ENCODE data around the gene PLEKHH2. TPM values are rescaled to one million over a fixed set of nuclear protein-coding genes. Genes with fewer than 3 reads are reported as not detected.
"Not testable (repeated sequence)": the region's sequence is repeated elsewhere in the genome, so short reads cannot be mapped to it uniquely, and the experiment has no call there.

PLEKHH2 gene
- total RNA-seq, 1 donor from 2014 or later = 1.6 TPM

DNA sequence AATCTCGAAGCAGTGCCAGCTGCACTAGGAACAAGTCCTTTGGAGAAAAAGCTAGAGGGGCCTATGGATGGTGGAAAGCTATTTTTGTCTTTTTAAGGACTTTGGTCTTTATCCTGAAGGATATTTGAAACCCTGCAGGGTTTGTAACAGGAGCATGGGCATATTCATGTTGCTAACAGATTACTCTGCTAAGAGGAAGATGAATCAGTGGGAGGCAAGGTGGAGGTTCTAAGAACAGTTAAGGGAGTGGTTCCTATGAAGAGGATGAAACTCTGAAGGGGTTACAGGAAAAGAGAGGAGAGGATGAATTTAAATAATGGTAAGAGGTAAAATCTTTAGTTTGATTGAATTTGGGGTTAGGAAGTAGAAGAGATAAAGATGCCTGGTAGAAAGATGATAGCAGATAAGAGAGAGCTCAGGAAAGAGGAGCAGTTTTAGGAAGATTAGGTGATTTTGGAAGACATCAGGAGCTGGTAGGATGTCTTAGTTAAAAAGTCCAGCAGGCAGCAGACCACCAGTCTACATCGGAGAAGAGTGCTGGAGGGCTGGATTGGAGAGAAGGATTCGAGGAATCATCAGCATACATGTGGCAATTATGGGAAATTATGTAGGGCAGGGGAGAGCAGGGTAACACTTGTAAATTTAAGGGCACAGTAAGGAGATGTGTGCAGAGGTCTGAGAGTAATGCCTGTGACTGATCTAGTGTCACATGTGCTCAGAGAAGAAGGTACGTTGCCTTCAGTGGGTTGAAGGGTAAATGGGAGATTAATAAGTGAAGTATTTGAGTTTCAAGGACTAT, 78.4 kb downstream of the PLEKHH2 start:
- ATAC-seq = no peak
- DNase-seq (ENCODE audit: low spot score) = no peak

DNA sequence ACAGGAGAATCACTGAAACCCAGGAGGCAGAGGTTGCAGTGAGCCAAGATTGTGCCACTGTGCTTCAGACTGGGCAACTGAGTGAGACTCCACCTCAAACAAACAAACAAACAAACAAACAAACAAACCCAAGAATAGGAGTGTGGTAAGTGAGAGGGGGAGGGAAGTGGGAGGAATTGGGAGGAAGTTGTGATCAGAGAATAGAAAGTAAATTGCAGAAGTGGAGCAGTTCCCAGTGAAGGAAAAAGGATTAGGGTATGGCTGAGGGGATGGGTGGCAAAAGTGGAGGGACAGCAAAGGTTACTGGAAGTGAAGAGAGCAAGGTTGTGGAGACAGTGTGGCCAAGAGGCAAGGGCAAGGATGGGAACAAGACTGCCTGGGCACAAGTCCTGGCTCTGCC, 80.3 kb downstream of the PLEKHH2 start:
- DNase-seq (ENCODE audit: low spot score) (no peak), ATAC-seq (no peak)

DNA sequence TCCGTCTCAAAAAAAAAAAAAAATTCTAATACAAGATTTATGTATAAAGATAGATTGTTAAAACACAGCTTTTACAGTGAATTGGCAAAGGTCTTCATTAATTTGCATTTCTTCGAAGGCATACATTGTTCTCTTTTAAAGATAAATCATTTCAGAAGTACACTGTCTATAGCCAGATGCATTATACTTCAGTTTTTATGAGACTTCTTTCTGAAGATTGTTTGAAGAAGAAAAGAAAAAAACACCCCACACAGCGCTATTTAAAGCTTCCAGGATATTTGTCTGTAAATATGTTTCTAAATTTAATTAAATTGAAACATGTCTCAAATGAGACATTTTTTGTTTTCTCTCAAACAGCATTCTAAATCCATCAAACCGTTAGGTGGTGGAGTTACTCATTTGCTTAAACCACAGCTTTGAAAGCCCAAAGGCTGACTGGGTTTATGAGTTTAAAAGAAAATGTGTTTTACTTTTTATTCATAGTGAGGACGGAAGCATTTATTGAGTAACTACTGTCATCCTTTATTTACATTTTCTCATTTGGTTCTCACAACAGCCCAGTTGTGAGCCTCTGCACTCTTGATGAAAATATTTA, 81.6 kb downstream of the PLEKHH2 start:
- DNase-seq (ENCODE audit: low spot score) (no peak), ATAC-seq (no peak)

DNA sequence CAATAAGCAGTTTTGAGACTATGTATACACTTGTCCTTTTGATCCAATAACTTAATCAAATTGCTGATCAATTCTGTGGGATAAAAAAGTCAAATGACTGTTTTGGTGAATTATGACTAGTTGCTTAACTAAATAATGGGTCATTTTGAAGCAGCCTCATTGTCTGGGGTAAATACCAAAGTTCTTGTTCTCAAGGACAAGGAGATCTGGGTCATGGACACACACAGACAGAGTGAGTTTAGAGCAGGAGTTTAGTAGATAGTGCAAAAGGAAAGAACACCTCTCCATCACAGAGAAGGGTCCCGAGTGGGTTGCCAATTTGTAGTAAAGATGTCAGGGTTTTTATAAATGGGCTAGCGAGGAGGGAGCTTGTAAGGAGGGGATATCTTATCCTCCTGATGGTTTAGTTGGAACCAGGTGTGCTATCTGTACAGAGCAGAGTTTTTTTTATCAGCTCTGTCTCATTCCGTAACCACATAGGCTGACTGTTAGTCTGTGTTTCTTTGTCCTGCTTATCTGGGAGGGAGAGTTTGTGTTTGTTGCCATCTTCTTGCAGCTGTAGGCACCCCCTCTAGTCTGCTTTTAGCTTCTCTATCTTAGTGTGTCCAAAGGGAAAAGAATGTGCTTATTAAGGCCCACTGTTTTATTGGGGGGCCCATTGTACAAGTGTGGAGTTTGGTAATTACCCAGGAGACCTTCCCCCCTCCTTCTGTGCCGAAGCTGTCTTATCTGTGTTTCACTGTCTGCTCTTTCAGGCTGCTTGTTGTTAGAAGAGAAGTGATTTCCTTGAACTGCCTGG, 87.9 kb downstream of the PLEKHH2 start:
- ATAC-seq = no peak

DNA sequence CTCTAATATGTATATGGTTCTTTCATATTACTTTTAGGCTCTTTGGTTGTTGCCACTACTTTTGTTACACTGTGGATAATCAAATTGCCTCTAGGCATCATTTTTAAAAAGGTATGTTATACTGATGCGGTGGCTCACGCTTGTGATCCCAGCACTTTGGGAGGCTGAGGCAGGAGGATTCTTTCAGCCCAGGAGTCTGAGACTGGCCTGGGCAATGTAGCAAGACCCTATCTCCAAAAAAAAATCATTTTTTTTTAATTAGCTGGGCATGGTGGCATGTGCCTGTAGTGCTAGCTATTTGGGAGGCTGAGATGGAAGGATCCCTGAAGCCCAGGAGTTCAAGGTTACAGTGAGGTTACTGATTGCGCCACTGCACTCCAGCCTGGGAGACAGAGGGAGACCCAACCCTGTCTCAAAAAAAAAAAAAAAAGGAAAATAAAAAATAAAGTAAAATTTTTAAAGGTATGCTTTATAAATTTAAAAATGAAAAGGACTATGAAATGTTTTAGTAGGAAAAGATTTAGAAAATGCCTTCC, 88.7 kb downstream of the PLEKHH2 start:
- ATAC-seq (no peak), DNase-seq (ENCODE audit: low spot score) (no peak)

More for the DNA sequence above, 87.9 kb downstream of the PLEKHH2 start:
- DNase-seq (ENCODE audit: low spot score) = no peak

DNA sequence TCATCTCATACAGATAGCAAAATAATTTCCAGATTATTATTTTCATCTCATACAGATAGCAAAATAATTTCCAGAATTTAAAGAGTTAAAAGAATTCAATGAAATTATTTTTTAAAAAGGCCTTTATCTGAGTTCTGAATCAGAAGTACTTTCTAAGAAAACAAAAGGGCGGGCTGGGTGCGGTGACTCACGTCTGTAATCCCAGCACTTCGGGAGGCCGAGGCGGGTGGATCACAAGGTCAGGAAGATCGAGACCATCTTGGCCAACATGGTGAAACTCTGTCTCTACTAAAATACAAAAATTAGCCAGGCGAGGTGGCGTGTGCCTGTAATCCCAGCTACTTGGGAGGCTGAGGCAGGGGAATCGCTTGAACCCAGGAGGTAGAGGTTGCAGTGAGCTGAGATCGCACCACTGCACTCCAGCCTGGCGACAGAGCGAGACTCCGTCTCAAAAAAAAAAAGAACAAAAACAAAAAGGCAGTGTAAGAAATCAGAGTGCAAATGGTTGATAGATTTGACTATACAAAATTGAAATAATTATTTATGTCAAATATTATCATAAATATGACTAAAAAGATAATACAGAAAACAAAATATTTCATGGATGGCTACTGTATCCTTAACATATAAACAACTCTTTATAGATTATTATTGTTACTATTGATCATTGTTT, 90.0 kb downstream of the PLEKHH2 start:
- ATAC-seq = not testable (repeated sequence)

DNA sequence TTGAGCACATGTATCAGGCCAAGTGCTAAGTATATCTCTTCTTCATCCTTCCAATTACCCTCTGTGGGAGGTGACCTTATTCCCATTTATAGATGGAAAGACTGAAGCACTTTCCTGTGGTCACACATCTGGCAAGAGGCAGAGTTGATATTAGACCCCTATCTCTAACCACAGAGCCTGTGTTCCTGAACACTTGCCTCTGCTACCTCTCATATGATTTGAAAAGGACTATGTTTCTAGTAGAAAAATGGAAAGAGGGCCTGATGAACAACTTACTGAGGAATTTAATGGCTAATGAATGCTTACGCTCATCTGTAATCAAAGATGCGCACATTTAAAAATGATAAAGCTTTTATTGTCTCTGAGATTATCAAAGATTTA, 90.6 kb downstream of the PLEKHH2 start:
- no peak for DNase-seq (ENCODE audit: low spot score)
- ATAC-seq = no peak

More for the DNA sequence above, 90.0 kb downstream of the PLEKHH2 start:
- not testable (repeated sequence) for DNase-seq (ENCODE audit: low spot score)

DNA sequence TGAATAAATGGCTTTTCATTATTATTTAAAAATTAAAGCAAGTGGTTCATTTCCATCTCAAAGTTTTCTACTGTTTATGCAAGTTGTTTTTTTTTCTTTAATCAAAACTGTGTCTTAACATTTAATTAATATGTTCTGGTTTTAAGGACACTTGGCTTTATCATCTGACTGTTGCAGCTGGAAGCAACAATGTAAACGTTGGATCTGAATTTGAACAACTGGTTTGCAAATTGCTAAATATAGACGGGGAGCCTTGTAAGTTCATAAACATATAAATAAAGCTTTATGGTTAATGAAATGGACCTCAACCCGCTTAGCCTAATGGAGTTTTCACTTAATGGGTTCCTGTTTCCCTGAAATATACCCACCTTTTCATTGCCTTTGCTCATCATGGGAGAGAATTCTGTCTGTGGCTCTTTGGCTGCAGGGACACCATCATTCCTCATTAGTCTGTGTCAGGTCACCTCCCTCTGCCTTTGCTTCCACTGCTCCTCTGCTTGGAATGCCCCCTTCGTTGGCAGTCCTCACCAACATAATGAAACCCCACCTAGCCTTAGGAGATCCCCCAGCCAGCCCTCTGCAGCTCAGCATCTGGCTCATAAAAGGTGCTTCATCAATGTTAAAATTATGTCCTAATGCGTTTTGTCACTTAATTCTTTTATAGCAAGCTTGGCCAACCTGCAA, 92.6 kb downstream of the PLEKHH2 start:
- DNase-seq (ENCODE audit: low spot score) = no peak
- no peak for ATAC-seq

DNA sequence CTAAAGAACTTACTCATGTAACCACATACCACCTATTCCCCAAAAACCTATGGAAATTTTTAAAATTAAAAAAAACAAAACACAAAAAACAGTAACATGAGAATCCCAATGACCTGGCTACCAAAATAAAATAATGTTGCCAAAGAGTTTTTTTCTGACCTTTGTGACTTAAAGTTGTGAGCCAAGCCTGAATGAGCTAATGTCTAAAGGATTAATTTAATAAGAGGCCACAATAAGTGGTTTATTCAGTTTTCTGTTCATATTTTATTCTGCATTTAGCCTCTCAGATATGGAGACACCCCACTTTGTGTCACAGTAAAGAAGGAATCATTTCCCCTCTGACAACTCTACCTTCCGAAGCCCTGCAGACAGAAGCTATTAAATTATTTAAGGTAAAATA, 94.2 kb downstream of the PLEKHH2 start:
- peak; percentile 65 for ATAC-seq
- DNase-seq (ENCODE audit: low spot score) = no peak

DNA sequence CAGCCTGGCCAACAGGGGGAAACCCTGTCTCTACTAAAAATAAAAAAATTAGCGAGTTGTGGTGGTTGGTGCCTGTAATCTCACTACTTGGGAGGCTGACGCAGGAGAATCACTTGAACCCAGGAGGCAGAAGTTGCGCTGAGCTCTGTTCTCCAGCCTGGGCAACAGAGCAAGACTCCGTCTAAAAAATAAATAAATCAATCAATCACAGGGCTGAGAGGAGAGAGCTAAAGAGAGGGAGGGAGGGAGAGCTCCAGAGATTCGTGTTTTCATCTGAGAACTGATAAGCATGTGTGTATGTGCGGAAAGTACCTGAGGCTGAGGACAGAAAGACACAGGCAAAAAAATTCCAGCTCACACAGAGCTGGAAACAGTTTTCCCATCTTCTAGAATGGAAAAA, 99.6 kb downstream of the PLEKHH2 start:
- no peak for ATAC-seq
- DNase-seq (ENCODE audit: low spot score) = no peak

DNA sequence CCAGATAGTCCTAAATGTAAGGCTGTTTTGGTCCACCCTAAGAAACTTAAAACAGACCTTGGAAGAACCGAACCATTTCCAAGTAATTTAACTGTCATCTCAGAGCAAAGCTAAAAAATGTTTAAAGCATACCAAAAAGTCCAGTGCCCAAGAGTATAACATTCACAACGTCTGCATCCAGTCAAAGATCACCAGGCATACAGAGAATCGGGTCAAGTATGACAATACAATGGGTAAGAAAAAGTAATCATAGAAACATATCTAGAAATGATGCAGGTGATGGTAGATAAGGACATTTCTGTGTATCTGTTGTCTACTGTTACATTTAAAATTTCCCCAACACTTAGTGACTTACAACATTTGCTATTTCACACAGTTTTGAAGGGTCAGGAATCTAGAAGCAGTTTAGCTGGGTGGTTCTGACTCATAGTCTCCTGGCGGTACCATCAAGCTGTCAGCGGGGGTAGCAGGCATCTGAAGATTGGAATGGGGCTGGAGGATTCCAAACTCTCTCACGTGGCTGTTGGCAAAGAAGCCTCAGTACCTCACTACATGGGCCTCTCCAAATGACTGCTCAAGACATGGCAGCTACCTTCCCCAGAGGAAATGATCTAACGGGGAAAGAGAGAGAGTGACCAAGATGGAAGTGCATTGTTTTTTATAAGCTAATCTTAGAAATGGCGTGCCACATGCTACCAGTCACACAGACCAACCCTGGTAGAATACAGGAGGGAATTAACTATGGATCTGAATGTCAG, 100.2 kb downstream of the PLEKHH2 start:
- DNase-seq (ENCODE audit: low spot score) = no peak
- ATAC-seq = no peak

DNA sequence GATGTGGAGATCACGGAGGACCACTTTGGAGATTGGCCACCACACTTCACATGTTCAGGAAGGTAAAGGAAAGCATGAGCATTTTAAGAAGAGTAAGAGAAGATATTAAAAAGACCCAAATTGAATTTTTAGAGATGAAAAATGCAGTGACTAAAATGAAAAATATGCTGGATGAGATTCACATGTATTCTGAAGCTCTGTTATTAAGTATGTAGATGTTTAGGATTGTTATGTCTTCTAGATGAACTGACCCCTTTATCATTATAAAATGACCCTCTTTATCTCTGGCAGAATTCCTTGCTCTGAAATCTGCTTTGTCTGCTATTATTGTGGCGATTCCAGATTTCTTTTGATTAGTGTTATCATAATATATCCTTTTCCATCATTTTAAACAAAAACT, 100.8 kb downstream of the PLEKHH2 start:
- DNase-seq (ENCODE audit: low spot score) (no peak), ATAC-seq (no peak)

DNA sequence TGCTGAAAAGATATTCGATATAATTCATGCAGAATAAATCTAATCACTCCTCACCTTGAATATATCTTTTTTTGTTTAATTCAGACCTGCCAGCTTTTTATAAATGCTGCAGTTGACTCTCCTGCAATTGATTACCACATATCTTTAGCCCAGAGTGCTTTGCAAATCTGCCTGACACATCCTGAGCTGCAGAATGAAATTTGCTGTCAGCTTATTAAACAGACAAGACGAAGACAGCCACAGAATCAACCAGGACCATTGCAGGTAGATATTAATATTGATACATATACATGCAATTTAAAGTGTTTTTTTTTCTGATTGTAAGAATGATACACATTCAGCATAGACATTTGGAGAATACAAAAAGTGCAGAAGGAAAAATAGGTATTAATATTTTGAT, 101.2 kb downstream of the PLEKHH2 start:
- no peak for ATAC-seq
- no peak for DNase-seq (ENCODE audit: low spot score)

DNA sequence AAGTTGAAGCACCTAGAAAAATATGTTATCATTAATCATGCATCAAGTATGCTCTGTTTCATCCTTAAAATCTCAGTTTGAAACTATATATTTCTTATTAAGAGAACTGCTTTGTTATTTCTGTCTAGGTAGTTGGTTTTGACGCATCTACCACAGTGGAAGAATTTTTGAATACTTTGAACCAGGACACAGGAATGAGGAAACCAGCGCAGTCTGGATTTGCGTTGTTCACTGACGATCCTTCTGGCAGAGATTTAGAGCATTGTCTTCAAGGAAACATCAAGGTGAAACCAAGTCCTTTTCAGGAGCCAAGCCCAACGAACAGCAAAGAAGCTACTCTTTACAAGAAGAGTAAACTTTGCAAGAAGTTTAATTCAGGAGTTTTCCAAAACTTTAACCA, 106.6 kb downstream of the PLEKHH2 start:
- DNase-seq (ENCODE audit: low spot score) (no peak), ATAC-seq (no peak)

DNA sequence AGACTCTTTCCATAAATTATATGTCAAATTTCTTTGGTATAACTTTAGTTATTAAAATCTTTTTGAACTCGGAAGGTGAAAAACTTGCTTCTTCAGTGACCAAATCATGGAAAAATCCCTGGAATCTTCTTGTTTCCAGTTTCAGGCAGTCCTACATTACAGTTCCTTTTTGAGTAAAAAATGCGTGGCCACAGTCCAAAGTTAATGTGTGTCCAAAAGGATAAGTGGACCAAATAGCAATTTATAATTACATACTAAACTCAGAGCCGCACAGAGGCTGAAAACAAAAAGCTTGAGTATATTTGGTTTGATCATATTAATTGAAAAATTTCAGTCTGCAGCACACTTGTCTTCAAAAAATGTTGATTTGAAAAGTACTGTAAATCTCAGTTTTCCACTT, 108.4 kb downstream of the PLEKHH2 start:
- no peak for DNase-seq (ENCODE audit: low spot score)
- ATAC-seq = no peak

DNA sequence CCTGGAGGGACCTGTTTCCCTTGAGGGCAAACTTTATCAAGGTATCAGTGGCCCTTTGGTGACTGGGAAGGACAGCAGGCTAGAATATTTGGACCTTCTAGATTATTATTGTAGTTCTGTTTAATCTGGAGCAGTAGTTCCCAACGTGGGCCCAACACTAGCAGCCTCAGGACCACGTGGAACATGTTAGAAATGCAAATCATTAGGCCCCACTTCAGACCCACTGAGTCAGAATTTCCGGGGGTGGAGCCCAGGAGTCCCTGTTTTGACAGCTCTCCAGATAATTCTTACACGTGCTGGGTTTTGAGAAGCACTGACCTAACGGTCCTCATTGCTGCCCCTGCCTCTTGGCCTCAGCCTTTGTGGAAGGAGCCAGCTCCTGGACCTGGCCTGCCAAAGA, 111.3 kb downstream of the PLEKHH2 start:
- ATAC-seq (no peak), DNase-seq (ENCODE audit: low spot score) (no peak)

DNA sequence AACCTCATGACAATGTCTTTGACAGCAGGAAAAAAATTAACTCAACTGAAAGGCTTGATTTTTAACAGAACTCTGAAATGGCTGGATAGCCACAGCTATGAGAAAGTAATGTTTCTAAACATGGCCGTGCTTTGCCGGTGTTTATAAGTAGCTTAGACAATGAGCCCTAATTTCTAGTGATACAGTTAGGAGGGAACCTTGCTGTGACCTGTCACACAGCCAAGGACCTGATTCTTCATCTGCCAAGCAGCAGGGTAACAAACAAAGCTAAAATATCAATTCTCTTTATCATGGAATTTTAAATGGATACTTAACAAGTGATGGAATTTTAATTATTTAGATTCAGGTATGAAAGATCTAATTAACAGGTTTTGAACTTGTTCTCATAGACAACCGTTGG, 112.5 kb downstream of the PLEKHH2 start:
- ATAC-seq = no peak
- no peak for DNase-seq (ENCODE audit: low spot score)

DNA sequence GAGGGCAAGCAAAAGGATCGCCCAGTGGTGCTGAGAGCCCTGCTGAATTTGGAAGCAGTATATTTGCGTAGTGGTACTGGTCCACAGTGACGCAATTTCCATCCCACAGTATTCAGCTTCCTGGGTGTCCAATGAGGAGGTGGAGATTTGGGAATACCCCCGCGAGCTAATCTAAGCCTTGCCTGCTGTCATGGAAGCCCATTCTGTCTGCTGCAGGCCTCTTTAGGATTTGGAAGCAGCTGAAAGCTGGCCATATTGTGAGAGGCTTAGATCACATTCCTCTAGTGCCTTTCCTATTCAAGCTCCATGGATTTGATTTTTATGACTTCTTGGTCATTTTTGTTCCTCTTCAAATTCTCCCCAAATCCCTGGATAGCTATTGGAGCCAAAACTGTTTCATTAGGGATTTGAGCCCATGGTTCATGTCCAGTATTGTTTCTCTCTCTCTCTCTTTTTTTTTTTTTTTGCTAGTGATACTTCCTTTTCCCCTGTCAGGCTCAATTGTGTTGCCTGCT, 114.5 kb downstream of the PLEKHH2 start:
- ATAC-seq (no peak), DNase-seq (ENCODE audit: low spot score) (no peak)

DNA sequence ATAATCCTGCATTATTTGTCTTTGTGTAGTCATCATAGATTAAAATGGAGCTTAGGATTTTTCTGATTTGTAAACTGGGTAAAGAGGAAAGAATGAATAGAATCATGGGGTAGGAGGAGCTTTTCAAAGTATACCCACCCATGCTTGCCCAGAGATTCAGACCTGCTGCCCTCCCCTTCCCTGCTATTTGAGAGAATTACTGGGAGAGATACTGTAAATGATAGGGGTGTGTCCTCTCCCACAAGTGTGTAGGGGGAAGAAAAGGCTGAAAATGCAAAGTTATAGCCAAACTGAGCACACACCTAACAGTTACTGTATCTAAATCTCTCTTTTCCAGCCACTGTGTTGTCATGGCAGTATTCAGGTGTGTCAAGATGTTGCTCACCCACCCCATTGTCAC, 115.2 kb downstream of the PLEKHH2 start:
- no peak for ATAC-seq

DNA sequence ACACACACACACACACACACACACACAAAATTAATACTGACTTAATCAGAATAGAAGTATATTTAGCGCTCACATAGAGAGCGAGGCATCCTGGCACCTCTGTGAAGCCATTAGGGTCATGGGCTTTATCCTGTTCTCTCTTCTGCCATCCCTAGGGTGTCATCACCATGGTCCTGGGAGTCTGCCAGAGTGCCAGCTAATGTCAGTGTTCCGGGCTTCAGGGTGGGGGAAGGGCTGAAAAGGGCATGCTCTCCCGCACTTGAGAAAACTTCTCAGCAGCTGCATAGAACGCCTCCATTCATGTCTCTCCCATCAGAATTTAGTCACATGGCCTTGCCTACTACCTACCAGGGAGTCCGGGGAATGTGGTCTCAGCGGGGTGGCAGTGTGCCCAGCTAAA, 117.1 kb downstream of the PLEKHH2 start:
- no peak for ATAC-seq
- DNase-seq (ENCODE audit: low spot score) = no peak

More for the DNA sequence above, 115.2 kb downstream of the PLEKHH2 start:
- DNase-seq (ENCODE audit: low spot score) = no peak
